ENCODE measurements around the gene ST14. TPM values are rescaled to one million over a fixed set of nuclear protein-coding genes. Genes with fewer than 3 reads are reported as not detected.

Gene ST14
- polyA plus RNA-seq, 1 of the 3 experiments (the other 2 are of a cell fraction): not detected

DNA sequence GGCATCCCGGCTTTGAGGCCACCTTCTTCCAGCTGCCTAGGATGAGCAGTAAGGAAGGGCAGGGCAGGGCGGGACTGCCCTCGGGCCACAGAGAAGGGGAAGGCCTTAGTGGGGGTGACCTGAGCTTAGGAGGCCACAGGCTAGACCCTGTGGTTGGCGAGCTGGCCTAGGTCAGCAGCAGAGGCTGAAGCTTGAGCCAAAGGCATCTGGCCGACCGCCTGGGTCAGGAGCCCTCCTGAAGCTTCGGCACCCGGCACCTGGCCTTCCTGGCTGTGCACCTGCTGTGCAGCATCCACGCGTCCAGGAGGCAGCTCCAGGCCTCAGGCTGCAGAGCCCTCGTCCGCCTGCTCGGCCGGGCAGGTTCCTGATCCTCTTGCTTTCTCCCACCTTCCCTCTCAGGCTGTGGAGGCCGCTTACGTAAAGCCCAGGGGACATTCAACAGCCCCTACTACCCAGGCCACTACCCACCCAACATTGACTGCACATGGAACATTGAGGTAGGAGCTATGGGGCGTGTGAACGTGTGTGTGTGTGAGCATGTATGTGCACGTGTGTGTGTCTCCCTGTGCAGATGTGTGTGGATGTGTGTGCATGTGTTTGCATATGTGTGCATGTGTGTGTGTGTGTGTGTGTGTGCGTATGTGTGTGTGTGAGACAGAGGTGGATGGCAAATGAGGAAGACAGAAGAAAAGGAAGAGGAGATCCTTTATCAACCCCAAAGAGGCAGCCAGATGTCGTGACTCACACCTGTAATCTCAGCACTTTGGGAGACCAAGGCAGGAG lies 34.9 kb downstream of the ST14 start:
- no peaks in the 10 kb centered on the region for H3K9me2 ChIP-seq
- H3K4me3 ChIP-seq (ENCODE audit: low read depth in 2 of 2, low read length in 1 of 2): no peak overlapping the region
- no peak overlapping the region for H2AFZ ChIP-seq (ENCODE audit: low read depth)
- H3K79me2 ChIP-seq (ENCODE audit: insufficient read depth): no peaks in the 10 kb centered on the region
- H3K9ac ChIP-seq: no peak overlapping the region
- no peak for DNase-seq
- H3K36me3 ChIP-seq (replicated peaks in 1 of 2; ENCODE audit: control insufficient read depth in 1 of 2, insufficient read depth in 2 of 2, low read length in 1 of 2): no peaks in the 10 kb centered on the region
- no peak overlapping the region for H3K4me2 ChIP-seq
- no peaks in the 10 kb centered on the region for H4K20me1 ChIP-seq (ENCODE audit: insufficient read depth)
- no peaks in the 10 kb centered on the region for H3K27me3 ChIP-seq (ENCODE audit: insufficient read depth)
- no peaks in the 10 kb centered on the region for H3K4me1 ChIP-seq (ENCODE audit: control insufficient read depth in 1 of 2, insufficient read depth in 2 of 2, low read depth in 1 of 2, low read length in 1 of 2)
- 76% methylated on average over 12 of the region's 21 CpGs for WGBS (ENCODE audit: low lambda C conversion rate)
- POLR2A ChIA-PET: no interaction called here
- H3F3A ChIP-seq (replicated peaks; ENCODE audit: insufficient read depth): no peaks in the 10 kb centered on the region
- H3K27ac ChIP-seq (ENCODE audit: low read depth in 2 of 2, low read length in 1 of 2): no peak overlapping the region
- H3K9me3 ChIP-seq: no peaks in the 10 kb centered on the region
- TF ChIP-seq ELF1 (IDR thresholded peaks at IDR 0.05): no peak
- TF ChIP-seq RCOR1 (IDR thresholded peaks at IDR 0.05; ENCODE audit: low read length): no peak
- TF ChIP-seq CTCF (IDR thresholded peaks at IDR 0.05): no peak
- TF ChIP-seq REST (IDR thresholded peaks at IDR 0.05; ENCODE audit: low read depth, low read length): no peak
- TF ChIP-seq FOXM1 (IDR thresholded peaks at IDR 0.05; ENCODE audit: low read depth): no peak
- TF ChIP-seq JUND (IDR thresholded peaks at IDR 0.05): no peak
- TF ChIP-seq POLR2AphosphoS5 (IDR thresholded peaks at IDR 0.05; ENCODE audit: low read depth, low read length): no peak
- CTCF ChIA-PET: no interaction called here

DNA sequence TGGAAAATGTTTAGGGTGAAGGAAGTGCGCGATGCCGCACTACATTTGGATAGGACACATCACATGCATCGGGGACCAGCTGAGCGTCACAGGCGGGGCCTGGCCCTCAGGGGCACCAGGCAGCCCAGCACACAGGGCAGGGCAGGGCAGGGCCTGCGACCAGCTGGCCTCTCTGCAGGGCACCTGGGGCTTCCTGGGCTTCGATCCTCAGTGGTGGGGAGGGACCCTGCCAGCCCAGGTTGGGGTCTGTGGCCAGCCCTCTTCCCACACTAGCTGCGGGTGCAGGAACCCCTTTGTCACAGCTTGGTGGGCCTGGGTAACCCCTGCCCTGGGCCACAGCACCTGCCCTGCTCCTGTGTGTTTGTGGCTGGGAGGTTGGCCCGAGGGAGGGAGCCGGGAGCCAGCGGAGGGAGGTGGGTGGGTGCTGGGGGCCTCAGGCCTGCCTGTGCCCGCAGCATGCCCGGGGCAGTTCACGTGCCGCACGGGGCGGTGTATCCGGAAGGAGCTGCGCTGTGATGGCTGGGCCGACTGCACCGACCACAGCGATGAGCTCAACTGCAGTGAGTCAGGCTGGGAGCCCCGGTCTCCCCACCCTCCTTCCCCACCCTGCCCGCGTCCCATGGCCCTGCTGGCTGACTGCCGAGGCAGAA lies 37.9 kb downstream of the ST14 start:
- CTCF ChIA-PET: interaction anchor here (0.5 to 2.2 kb wide), 3 partner anchors 15 to 20 kb away, joined by 3 to 6 read pairs (median 4); no protein-coding TSS in a partner anchor

More for the DNA sequence above, 37.9 kb downstream of the ST14 start:
- H3K27ac ChIP-seq (ENCODE audit: low read depth in 2 of 2, low read length in 1 of 2): no peak overlapping the region
- H3K9ac ChIP-seq: no peak overlapping the region
- H3K79me2 ChIP-seq (ENCODE audit: insufficient read depth): no peaks in the 10 kb centered on the region
- no peaks in the 10 kb centered on the region for H3F3A ChIP-seq (replicated peaks; ENCODE audit: insufficient read depth)
- no peak overlapping the region for H2AFZ ChIP-seq (ENCODE audit: low read depth)
- no peak overlapping the region for H3K4me3 ChIP-seq (ENCODE audit: low read depth in 2 of 2, low read length in 1 of 2)
- DNase-seq: no peak
- peaks cover 4% of the 10 kb centered on the region; the same call in 1 of the 2 replicates for H3K27me3 ChIP-seq (ENCODE audit: insufficient read depth)
- H4K20me1 ChIP-seq (ENCODE audit: insufficient read depth): no peaks in the 10 kb centered on the region
- TF ChIP-seq JUND (IDR thresholded peaks at IDR 0.05) (no peak), MEF2A (IDR thresholded peaks at IDR 0.05; ENCODE audit: borderline replicate concordance, low read depth) (no peak), CTCF (IDR thresholded peaks at IDR 0.05) (no peak), TEAD4 (IDR thresholded peaks at IDR 0.05; ENCODE audit: borderline replicate concordance, insufficient read depth) (no peak), RCOR1 (IDR thresholded peaks at IDR 0.05; ENCODE audit: low read length) (no peak), POLR2AphosphoS5 (IDR thresholded peaks at IDR 0.05; ENCODE audit: low read depth, low read length) (no peak), IRF3 (IDR thresholded peaks at IDR 0.05; ENCODE audit: low read depth, low read length) (no peak), NFIC (IDR thresholded peaks at IDR 0.05; ENCODE audit: borderline replicate concordance) (no peak), GABPA (IDR thresholded peaks at IDR 0.05; ENCODE audit: low read depth) (no peak), FOXJ3 (CRISPR knock-in tag; IDR thresholded peaks at IDR 0.05) (no peak), ELF1 (IDR thresholded peaks at IDR 0.05) (no peak), SMC3 (IDR thresholded peaks at IDR 0.05; ENCODE audit: low read depth, low read length) (no peak)
- H3K36me3 ChIP-seq (replicated peaks in 1 of 2; ENCODE audit: control insufficient read depth in 1 of 2, insufficient read depth in 2 of 2, low read length in 1 of 2): no peaks in the 10 kb centered on the region
- H3K9me2 ChIP-seq: no peaks in the 10 kb centered on the region
- POLR2A ChIA-PET: no interaction called here
- H3K9me3 ChIP-seq: no peaks in the 10 kb centered on the region
- no peaks in the 10 kb centered on the region for H3K4me1 ChIP-seq (ENCODE audit: control insufficient read depth in 1 of 2, insufficient read depth in 2 of 2, low read depth in 1 of 2, low read length in 1 of 2)
- no peak overlapping the region for H3K4me2 ChIP-seq
- WGBS (ENCODE audit: low lambda C conversion rate): 80% methylated on average over 11 of the region's 27 CpGs

Measured in SK-N-SH (cell line).